Measurements from ENCODE around the gene PPP4C. TPM values are rescaled to one million over a fixed set of nuclear protein-coding genes. Genes with fewer than 3 reads are reported as not detected.

Gene PPP4C
- total RNA-seq, 1 experiment from 2014 or later: 165 TPM

DNA sequence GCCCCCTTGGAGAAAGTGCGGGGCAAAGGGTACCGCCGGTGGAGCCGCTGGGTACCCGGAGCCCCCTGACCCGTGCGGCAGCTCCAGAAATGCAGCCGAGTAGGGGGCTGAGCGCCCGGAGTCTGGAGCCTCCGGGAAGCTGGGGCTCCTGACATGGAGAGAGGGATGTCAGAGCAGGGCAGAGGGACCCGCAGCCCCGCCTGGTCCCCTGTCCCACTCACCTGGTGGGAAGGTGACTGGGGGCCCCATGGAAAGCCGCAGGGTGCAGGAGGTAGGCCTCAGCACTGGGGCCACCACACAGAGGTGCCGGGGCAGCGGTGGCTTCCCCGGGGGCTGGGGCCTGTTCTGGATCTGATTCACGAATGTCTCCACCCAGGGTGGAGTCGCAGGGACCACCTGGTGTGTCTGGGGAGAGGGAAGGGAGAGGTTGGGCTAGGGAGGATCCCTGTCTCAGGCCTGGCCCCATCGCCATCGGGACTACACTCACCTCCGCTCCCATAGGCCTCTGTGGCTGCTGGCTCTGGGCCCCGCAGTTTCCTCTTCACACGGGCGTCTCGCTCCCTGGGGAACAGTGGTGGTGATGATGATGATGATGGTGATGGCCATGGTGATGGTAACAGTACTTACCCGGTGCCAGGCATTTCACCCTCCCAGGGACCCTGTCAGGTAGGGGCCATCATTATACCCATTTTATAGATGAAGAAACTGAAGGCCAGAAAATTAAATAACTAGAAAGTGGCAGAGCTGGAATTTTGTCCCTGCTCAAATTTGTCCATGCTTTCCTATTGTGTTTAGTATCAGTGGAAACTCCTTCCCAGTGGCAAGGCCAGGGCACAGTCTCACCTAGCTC lies 10.7 kb downstream of the PPP4C start:
- no TSS peak for BruUV-seq (replicated peaks)
- no peaks in the 10 kb centered on the region for H3K9me3 ChIP-seq (ENCODE audit: control insufficient read depth in 1 of 2, insufficient read depth in 1 of 2, low read depth in 1 of 2, low read length in 2 of 2)
- H2AFZ ChIP-seq (ENCODE audit: low read depth, low read length, poor library complexity, severe bottlenecking): no peak overlapping the region
- H3K4me1 ChIP-seq (ENCODE audit: control insufficient read depth in 1 of 2, insufficient read depth in 2 of 2, low read length in 2 of 2): peaks cover 9 to 31% of the 10 kb centered on the region in 2 experiments
- H3K27ac ChIP-seq (ENCODE audit: low read depth, low read length): no peak overlapping the region
- intact Hi-C loops (cut with micrococcal nuclease): no loop called here
- no peaks in the 10 kb centered on the region for H3K9me2 ChIP-seq (ENCODE audit: insufficient read depth)
- no peak for DNase-seq (ENCODE audit: low read depth, low spot score)
- no peaks in the 10 kb centered on the region; the same call in 1 of the 2 replicates for H3K79me2 ChIP-seq (ENCODE audit: insufficient read depth, low read length)
- H3K9ac ChIP-seq (ENCODE audit: low read length): no peak overlapping the region
- ATAC-seq: no peak
- POLR2A ChIA-PET: no interaction called here
- CTCF ChIA-PET: interaction anchor here (1.2 to 1.3 kb wide), 2 partner anchors 33 to 386 kb away, joined by 3 read pairs; a partner anchor contains a TSS
- H3K4me2 ChIP-seq (ENCODE audit: low read length): no peak overlapping the region
- no peak overlapping the region for H3K4me3 ChIP-seq (replicated peaks in 1 of 2; ENCODE audit: low read depth in 1 of 2, low read length in 2 of 2)
- TF ChIP-seq POLR2A (IDR thresholded peaks at IDR 0.05; ENCODE audit: borderline replicate concordance, extremely low read depth, insufficient read depth, insufficient read length): no peak
- TF ChIP-seq, protein P1, sequence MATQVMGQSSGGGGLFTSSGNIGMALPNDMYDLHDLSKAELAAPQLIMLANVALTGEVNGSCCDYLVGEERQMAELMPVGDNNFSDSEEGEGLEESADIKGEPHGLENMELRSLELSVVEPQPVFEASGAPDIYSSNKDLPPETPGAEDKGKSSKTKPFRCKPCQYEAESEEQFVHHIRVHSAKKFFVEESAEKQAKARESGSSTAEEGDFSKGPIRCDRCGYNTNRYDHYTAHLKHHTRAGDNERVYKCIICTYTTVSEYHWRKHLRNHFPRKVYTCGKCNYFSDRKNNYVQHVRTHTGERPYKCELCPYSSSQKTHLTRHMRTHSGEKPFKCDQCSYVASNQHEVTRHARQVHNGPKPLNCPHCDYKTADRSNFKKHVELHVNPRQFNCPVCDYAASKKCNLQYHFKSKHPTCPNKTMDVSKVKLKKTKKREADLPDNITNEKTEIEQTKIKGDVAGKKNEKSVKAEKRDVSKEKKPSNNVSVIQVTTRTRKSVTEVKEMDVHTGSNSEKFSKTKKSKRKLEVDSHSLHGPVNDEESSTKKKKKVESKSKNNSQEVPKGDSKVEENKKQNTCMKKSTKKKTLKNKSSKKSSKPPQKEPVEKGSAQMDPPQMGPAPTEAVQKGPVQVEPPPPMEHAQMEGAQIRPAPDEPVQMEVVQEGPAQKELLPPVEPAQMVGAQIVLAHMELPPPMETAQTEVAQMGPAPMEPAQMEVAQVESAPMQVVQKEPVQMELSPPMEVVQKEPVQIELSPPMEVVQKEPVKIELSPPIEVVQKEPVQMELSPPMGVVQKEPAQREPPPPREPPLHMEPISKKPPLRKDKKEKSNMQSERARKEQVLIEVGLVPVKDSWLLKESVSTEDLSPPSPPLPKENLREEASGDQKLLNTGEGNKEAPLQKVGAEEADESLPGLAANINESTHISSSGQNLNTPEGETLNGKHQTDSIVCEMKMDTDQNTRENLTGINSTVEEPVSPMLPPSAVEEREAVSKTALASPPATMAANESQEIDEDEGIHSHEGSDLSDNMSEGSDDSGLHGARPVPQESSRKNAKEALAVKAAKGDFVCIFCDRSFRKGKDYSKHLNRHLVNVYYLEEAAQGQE (IDR thresholded peaks at IDR 0.05; ENCODE audit: low read depth): no peak
- no peak for TF ChIP-seq EZH2 (IDR thresholded peaks at IDR 0.05)
- TF ChIP-seq CEBPB (IDR thresholded peaks at IDR 0.05; ENCODE audit: low read depth): no peak
- TF ChIP-seq ZNF274 (IDR thresholded peaks at IDR 0.05; ENCODE audit: low read depth, low read length): no peak
- no peak for TF ChIP-seq YY1 (IDR thresholded peaks at IDR 0.05; ENCODE audit: extremely low read depth, insufficient replicate concordance, low read depth, low read length)
- TF ChIP-seq, protein P2, sequence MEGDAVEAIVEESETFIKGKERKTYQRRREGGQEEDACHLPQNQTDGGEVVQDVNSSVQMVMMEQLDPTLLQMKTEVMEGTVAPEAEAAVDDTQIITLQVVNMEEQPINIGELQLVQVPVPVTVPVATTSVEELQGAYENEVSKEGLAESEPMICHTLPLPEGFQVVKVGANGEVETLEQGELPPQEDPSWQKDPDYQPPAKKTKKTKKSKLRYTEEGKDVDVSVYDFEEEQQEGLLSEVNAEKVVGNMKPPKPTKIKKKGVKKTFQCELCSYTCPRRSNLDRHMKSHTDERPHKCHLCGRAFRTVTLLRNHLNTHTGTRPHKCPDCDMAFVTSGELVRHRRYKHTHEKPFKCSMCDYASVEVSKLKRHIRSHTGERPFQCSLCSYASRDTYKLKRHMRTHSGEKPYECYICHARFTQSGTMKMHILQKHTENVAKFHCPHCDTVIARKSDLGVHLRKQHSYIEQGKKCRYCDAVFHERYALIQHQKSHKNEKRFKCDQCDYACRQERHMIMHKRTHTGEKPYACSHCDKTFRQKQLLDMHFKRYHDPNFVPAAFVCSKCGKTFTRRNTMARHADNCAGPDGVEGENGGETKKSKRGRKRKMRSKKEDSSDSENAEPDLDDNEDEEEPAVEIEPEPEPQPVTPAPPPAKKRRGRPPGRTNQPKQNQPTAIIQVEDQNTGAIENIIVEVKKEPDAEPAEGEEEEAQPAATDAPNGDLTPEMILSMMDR (IDR thresholded peaks at IDR 0.05 in 2 of 3, conservative IDR thresholded peaks at IDR 0.05 in 1 of 3; ENCODE audit: borderline replicate concordance in 1 of 3, insufficient read depth in 1 of 3, low read depth in 2 of 3, low read length in 2 of 3): no peak
- TF ChIP-seq ELF1 (IDR thresholded peaks at IDR 0.05; ENCODE audit: borderline replicate concordance, low read depth): no peak
- TF ChIP-seq TCF7L2 (IDR thresholded peaks at IDR 0.05; ENCODE audit: borderline replicate concordance, extremely low read depth, insufficient read depth, insufficient read length): no peak
- TF ChIP-seq ZFX (IDR thresholded peaks at IDR 0.05): no peak
- TF ChIP-seq SIN3A (IDR thresholded peaks at IDR 0.05; ENCODE audit: low read depth): no peak
- TF ChIP-seq EGR1 (IDR thresholded peaks at IDR 0.05; ENCODE audit: low read depth): no peak
- TF ChIP-seq SRF (IDR thresholded peaks at IDR 0.05; ENCODE audit: low read depth): no peak
- TF ChIP-seq, protein P3, sequence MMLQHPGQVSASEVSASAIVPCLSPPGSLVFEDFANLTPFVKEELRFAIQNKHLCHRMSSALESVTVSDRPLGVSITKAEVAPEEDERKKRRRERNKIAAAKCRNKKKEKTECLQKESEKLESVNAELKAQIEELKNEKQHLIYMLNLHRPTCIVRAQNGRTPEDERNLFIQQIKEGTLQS (IDR thresholded peaks at IDR 0.05): no peak
- no peak for TF ChIP-seq POLR2AphosphoS5 (IDR thresholded peaks at IDR 0.05; ENCODE audit: low read depth, low read length)
- TF ChIP-seq FOSL1 (IDR thresholded peaks at IDR 0.05; ENCODE audit: low read depth): no peak
- no peak for TF ChIP-seq EZH2phosphoT487 (IDR thresholded peaks at IDR 0.05; ENCODE audit: borderline replicate concordance)
- TF ChIP-seq, protein P4, sequence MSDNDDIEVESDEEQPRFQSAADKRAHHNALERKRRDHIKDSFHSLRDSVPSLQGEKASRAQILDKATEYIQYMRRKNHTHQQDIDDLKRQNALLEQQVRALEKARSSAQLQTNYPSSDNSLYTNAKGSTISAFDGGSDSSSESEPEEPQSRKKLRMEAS (IDR thresholded peaks at IDR 0.05): no peak
- TF ChIP-seq SP1 (IDR thresholded peaks at IDR 0.05; ENCODE audit: low read depth): no peak
- no peaks in the 10 kb centered on the region for H3K27me3 ChIP-seq (ENCODE audit: insufficient read depth, low read length)
- RAD21 ChIA-PET (ENCODE audit: low non-redundant PET in 1 of 2, low total read pairs in 2 of 2, uncharacterized antibody in 2 of 2, unreplicated experiment in 2 of 2): no interaction called here
- H4K20me1 ChIP-seq (ENCODE audit: insufficient read depth): no peaks in the 10 kb centered on the region
- H3K36me3 ChIP-seq (ENCODE audit: control insufficient read depth in 1 of 2, insufficient read depth in 2 of 2, low read length in 2 of 2): peaks cover 19 to 33% of the 10 kb centered on the region in 2 experiments; a peak in 3 of 4 replicates
